ENCODE results near the gene TGM2.

Gene TGM2

GRCh38 chr20:38165089-38165965, at the start of gene TGM2:
TGM2 (minus strand) TSS chr20:38165270; CDS start chr20:38165198, 72 bp downstream.
- peak; percentile 68 for DNase-seq

- DNase-seq = no peak
These were observed 49.5 kb upstream of the TGM2 start for GRCh38 chr20:38214256-38215193.

DNA sequence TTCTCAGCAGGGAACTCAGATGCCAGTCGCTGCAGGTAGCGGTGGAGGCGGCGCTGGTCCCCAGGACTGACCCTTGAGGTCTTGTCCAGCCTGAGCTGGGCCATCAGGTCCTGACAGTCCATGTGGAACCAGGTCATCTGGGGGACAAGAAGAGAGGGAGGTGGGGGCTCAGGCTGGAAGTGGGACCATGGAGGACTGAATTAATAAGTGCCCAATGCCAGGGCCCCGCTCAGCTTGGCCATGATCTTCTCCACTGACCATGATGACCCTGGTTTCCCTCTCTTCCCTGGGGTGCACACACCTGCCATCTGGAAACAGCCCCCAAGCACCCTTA, 48.5 kb upstream of the TGM2 start:
- no peak for DNase-seq

DNA sequence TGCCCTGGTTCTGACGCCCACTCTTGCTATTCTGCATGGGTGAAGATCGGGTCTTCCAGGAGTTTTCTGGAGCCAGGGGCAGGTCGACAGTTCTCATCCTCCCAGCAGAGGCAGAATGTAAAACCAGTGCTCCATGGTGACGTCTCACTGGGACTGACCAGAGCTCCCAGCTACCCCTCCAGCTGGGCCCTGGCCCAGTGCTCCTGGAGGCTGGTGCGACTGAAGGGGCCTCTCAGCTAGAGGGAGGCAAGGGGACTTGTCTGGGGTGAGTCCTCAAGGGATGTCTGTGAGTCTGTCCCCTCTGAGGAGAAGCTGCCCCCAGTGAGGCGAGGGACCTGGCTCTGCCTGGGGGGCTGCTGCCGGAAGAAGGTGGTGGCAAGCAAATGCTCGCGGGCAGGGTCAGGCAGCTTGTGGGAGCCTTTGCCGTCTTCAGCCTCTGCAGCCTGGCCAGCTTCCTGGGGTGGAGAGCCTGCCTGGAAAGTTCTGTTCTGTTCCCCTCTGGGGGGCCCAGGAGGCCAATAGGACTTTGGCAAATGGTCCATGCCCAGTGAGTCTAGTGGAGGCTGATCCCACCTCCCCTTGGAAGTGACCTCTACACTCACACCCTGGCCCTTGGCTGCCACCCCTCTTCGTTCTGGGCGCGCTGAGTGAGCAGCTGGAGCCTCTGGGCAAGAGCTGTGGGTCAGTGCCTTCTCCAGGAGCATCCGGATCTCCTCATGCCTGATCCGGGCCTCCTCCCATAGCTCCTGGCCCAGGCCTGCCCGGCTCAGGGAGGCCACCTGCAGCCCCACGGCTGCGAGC, 47.9 kb upstream of the TGM2 start:
- no peak for DNase-seq

DNA sequence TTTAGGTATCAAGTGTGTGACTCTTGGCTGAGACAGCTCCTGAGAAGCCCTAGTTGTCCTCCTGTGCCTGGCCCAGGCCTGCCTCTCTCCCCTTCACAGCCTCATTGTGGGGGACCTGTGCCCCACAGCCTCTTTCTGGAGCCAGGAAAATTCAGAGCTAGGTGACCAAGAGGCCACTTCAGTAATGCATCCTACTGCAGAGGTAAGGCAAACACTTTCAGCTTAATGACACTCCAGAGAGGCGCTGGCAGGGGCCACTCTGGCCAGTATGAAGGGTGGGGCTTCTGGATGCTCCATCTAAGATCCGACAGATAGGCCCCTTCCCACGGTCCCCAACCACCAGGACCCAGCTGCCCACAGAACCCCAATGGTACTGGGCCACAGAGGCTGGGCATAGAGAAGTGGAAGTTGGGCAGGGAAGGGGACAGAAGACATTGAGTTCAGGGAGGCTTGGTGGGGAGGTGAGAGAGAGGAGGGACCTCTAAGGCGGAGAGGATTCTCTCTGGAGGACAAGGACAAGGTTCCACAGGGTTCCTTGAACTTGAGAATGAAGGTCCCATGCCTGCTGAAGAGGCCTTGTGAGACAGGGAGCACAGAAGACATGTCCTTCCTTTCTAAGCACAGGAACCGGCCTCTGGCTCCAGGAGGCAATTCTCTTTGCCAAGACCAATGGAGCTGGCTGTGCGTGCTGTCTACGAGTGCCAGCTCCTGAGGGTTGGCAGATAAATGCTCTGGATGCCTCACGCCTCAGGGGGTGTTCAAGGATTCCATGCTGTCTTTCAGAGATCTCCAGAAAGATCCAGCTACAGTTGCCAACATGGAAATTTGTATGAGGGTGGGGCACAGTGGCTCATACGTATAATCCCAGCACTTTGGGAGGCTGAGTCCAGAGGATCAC, 46.4 kb upstream of the TGM2 start:
- DNase-seq = no peak

- DNase-seq = no peak
These were observed 45.7 kb upstream of the TGM2 start for GRCh38 chr20:38210741-38211140.

DNA sequence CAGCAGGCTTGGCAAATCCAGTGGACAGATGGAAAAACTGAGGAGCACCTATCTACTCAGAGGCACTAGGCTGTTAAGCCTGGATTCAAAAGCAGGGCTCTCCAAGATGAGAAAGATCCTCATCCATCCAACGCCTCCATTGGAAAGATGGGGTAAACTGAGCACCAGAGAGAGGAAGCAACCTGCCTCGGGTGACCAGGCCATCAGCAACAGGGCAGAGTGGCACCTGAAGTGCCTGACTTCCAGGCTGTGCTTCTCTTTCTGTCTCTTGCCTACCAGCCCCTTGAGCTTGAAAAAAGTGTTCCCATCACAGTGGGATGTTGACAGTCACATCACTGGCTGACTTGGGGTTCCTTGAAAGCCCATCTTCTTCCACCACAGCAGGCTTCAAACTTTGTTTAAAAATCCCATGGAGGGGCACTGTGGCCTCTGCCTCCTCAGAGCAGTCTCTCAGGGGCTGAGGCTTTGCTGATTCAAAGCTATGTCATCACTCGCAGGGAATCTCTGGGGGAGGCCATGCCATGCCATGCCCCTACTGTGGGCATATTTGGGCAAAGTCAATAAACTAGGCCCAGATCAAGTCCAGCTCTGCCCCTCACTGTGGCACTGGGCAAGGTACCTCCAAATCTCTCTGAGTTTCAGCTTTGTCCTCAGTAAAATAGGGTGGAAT, 44.8 kb upstream of the TGM2 start:
- no peak for DNase-seq

GRCh38 chr20:38209054-38209675, 44.1 kb upstream of the TGM2 start:
- DNase-seq = no peak

- DNase-seq = no peak
These were observed 43.5 kb upstream of the TGM2 start for GRCh38 chr20:38208523-38208922.

DNA sequence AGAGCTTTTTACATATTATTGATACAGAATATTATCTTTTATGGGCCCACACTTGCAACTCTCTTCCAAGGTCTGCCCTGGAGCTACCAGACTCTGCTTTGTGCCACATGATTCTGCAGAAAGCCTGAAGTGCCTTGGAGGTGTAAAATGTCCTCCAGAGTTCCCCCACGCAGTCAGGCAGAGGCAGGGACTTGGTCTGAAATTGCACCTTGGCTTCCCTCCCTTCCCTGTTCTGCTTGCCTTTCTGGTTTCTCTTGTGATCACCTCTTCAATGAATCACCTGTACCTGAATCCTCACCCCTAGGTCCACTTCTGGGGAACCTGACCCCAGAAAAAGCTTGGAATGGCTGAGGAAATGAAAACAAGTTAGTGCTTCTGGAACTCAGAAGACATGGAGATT, 43.0 kb upstream of the TGM2 start:
- DNase-seq = no peak

DNA sequence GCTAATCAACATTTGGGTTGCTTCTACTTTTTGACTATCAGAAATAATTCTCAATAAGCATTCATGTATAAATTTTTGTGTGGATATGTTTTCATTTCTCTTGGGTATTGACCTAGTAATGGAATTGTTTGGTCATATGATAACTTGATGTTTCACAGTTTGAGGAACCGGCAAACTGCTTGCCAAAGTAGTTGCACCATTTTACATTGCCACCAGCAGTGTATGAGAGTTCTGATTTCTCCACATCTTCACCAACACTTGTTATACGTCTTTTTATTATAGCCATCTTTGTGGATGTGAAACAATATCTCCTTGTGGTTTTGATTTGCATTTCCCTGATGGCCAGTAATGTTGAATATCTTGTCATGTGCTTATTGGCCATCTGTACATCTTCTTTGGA, 42.6 kb upstream of the TGM2 start:
- no peak for DNase-seq

- DNase-seq = no peak
These were observed 39.9 kb upstream of the TGM2 start for GRCh38 chr20:38205001-38205400.

DNA sequence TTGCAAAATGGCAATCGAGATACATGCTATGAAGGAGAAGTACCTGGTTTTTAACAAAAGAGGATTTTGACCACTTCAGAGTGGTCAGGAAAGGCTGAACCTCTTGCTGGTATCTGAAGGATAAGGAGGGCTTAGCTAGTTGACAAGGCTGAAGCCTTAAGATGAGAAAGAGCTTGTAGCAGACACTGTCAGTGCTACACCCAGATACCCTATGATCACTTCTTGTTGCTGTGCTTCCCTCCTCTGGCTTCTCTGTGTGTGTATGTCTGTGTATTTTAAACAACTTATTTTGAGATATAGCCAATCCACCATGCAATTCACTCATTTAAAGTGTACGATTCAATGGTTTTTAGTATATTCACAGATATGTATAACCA, 38.9 kb upstream of the TGM2 start:
- DNase-seq = peak; percentile 18

- DNase-seq = peak; percentile 24
These were observed 38.4 kb upstream of the TGM2 start for GRCh38 chr20:38203337-38203980.

DNA sequence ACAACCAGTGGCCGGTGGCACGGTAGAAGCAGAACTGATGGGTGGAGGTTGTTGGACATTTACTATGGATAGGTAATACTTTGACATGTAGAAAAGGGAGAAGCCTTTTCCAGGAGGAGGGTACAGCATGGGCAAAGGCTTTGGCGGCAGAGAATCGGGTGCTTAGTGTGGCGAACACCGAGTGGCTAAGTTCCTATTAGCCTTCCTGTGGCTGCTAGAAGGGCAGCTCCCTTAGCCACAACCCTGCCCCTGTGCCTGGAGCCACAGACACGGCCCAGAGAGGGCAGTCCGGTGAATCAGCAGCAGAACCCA, 37.9 kb upstream of the TGM2 start:
- DNase-seq = peak; percentile 6

GRCh38 chr20:38202153-38202981, 37.3 kb upstream of the TGM2 start:
- DNase-seq = peak; percentile 23

DNA sequence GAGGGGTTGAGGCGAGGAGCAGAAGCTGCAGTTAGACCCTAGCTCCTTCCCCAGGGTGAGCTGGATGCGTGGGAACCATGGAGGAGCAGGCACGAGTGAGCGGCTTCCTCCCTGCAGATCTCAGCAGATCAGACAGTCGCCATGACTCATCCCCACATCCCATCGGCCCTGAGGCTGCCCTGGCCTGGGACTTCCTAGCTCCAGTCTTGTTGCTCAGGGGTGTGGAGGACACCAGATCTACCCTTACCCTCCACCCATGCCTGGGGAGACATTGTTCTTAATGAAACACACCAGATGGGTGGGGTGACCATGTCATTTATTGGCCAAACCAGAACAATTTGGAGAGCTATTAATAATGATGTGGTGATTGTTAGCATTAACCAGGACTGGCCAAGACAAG, 36.3 kb upstream of the TGM2 start:
- DNase-seq = peak; percentile 30

DNA sequence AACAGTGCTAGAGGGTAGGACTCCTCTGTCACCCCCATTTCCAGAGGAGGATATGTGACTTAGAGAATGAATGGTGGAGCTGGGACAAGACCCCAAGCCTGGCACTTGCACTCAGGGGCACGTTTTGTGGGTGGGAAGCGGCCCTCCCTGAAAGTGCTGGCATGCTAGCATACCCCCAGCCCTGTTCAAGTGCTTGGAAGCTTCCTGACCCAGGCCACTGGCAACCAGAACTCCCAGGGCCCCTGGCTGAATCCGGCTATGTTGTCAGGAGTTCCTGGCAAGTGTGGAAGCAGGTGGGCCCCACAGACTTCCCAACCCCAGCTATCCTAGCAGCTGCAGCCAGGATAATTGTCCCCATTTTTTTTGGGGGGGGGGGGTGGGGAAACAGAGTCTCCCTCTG, 35.6 kb upstream of the TGM2 start:
- peak; percentile 19 for DNase-seq
